Measurements from ENCODE around the gene ALDH1L1.

The ALDH1L1 gene

GRCh38 chr3:126117786-126118185 is 62.6 kb downstream of the ALDH1L1 start:
- DNase-seq, result no peak

DNA sequence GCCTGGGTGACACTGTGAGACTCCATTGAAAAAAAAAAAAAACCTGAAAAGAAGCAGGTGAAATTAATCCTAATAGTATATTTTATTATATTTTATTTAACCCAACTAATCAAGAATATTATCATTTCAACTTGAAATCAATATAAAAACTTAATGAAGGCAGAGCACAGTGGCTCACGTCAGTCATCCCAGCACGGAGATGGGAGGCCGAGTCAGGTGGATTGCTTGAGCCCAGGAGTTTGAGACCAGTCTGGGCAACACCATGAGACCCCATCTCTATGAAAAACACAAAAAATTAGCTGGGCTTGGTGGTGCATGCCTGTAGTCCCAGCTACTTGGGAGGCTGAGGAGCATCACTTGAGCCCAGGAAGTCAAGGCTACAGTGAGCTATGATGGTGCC is 63.2 kb downstream of the ALDH1L1 start:
- DNase-seq, result no peak

GRCh38 chr3:126116526-126116925 is 63.9 kb downstream of the ALDH1L1 start:
- no peak for DNase-seq

DNA sequence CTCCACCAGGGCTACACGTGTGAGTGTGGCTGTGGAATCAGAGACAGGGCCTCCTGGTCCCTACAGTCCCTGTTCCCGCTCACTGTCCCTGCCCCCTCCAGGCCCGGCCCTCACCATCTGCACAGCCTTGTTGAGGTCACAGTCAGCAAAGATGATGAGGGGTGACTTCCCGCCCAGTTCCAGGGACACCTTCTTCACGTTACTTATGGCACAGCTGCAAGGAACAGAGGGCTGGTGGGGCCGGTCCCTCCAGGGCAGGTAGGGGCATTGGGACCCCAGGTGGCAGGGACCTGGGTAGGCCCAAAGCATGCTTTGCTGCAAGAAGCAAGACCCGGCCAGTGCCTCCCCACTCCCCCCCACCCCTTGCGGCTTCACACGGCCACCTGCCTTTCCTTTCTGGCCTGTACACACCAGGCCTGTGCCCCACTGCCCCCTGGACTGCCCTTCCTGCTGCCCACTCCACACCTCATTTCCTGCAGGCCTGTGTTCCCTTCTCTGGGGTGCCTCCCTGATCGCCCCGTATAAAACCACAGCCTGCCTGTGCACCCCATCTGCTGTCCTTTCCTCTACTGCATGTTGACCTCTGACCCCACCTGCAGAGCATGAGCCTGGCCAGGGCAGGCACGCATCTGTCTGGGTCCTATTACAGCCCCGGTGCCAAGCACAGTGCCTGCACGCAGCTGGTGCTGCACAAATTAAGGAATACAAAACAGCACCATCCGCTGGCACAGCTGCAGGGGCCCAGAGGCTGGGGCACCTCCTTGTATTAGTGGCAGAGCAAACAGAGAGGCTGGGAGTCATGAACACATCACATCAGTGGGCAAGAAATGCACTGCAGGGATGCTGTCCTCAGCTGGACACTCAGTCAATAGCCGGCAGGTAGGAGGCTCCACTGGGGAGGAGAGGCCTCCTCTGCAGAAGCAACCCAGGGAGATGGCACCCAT is 65.7 kb downstream of the ALDH1L1 start:
- DNase-seq, result no peak

- DNase-seq, result no peak
These were observed 66.5 kb downstream of the ALDH1L1 start for GRCh38 chr3:126113733-126114442.

- DNase-seq, result no peak
These were observed 67.2 kb downstream of the ALDH1L1 start for GRCh38 chr3:126113238-126113555.

DNA sequence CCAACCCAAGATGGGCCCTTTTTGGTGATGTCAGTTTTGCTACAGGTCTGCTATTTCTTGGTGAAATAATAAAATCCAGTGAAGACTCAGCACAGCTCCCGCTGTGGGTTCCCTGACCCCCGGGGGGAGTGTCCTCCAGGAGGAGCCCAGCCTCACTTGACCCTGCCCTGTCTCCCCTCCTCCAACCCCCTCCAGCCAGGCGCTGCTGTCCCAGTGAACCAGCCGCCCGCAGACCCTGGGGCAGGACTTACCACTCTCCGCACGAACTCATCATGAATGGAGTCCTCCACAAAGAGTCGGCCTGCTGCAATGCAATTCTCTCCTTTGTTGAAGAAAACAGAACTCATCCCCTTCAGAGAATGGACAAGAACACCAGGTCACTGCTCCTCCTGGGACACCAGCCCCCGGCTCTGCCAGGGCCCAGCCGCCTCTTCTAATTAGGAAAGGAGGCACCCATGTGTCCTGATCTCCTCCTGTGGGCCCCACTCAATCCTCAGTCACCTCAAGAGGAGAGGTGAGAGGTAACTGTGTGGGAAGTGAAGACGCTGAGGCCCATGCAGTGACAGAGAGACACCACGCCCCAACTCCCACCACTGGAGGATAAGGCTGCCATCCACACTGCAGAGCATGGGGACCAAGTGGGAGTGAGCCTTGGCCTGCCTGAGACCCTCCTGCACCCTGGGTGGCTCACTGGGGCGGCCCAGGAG is 67.7 kb downstream of the ALDH1L1 start:
- no peak for DNase-seq

GRCh38 chr3:126111566-126112475 is 68.6 kb downstream of the ALDH1L1 start:
- no peak for DNase-seq

DNA sequence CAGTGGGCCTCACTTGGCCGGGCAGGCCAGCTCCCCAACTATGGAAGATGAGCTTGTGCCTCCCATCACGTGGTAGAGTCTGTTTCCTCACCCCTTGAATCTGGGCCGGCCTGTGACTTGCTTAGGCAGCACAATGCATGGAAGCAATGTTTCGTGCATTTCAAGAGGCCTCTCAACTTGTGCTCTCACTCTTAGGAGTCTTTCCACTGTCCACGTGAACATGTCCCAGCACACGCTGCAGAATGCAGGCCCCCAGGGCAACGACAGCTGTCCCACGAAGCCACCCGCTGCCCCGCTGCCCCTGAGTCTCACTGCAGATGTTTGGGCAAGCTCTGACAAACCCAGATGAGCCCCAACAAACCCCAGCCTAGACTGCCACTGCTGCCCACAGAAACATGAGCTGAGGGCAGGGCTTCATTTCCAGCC is 69.2 kb downstream of the ALDH1L1 start:
- DNase-seq, result no peak

- DNase-seq, result no peak
These were observed 69.8 kb downstream of the ALDH1L1 start for GRCh38 chr3:126110431-126111125.

- DNase-seq, result no peak
These were observed 70.5 kb downstream of the ALDH1L1 start for GRCh38 chr3:126109880-126110235.

DNA sequence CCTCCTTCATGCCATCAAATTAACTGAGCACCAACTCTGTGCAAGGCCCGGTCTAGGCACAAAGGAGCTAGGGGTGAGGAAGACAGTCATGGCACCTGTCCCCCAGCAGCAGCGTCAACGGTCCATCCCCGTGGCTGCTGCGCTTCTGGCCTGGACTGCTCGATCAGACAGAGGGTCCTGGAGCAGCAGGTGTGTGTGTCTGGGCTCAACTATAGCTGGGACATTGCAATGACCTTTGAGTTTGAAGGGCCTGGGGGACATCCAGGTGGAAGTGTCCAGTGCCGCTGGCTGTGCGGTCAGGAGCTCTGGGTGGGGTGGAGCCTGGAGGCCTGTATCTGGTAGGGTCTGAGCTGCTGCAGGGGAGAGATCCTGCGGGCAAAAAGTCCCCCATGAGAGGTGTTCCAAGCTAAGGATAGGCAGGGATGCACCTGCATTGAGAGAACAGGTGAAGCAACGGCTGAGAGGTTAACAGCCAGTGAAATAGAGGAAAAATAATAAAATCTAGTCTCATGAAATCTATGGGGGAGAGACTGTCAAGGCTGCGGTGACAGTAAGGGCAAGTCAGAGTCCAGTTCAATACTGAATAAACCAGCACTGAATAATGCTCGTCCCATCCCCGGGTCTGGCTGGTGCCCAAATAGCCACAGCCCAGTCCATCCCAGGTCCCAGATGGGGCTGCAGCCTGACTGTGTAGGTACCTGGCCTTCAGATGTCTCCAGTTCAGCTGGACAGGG is 71.1 kb downstream of the ALDH1L1 start:
- DNase-seq, result no peak

DNA sequence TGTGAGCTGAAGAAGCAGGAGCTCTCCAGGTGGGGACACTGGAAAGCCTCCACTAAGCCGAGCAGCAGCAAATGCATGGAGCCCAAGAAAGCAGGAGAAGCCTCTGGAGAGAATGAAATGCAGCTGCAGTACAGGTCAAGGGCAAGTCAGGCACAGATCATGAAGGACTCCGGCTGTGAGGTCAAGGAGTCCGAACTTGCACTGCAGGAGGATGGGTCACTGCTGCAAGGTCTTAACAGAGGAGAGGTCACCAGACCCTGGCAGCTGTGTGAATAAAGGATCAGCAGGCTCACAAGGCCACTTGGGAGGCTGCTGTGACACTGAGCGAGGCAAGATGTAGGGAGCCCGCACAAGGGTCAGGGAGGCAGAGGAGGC is 71.7 kb downstream of the ALDH1L1 start:
- DNase-seq, result no peak

- no peak for DNase-seq
These were observed 72.3 kb downstream of the ALDH1L1 start for GRCh38 chr3:126107957-126108675.

DNA sequence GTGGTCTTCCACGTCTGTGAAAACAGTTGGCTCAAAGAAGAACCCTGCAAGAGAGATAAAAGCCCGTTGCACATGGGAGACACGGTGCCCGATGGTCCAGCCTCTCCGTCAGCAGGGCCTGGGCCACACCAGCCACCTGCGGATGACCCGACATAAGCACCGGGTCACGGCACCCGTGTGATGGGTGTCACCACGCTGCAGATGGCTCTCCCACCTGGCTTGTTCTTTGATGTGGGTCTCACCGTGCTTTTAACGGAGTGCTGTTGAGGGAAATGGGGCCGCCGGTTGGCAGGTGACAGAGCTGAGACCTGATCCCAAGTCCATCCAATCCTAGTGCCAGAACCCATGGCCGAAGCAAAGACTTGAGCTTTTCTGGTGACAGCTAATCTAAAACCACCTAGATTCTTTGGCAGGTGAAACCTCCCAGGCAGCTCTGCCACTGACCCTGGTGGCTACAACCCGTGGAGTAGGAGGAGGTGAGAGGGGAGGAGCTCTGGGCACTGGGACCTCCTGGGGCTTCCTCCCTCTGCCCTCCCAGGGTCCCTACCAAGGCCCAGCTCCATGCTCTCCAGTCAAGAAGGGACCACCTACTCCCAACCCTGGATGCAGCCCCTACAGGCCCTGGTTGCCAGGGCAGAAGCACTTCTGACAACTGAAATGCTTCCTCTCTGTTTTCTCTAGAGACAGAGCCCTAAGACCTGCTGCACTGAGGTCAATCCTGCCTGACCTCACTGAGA is 73.0 kb downstream of the ALDH1L1 start:
- DNase-seq, result no peak

DNA sequence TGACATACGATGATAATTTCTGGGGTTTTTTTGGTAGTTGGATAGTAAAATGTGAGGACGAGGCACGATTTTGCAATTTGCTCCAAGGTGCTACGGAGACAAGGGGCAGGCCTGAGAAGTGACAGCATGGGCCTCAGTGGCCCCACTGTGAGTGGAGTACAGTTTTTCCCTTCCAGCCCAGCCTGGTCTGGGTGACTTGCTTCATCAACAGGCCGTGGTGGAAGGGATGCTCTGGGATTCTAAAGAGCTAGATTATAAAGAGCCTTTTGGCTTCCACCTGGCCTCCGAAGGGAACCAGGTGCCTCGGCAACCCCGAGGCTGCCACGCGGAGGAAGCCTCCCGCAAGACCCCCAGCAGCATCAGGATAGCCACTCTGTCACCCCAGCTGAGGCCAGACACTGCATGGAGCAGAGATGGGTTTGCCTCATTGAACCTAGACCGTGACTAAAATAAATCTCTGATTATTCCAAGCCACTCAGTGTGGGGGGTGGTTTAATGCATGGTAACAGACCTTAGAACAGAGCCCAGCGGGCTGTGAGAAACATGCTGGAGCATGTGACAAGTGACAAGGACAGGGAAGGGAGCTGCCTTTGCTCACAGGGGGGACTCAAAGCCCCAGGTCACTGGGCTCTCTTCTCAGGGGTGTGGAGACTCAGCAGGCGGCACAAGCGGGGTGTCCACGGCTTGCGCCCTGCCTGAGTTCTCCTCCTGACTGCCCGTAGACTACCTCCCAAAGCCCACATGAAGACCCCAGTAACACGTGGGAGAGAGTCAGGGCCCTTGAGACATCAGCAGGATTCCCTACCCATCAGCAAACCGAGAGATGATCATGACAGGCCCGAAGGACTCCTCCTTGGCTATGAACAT is 73.8 kb downstream of the ALDH1L1 start:
- no peak for DNase-seq

DNA sequence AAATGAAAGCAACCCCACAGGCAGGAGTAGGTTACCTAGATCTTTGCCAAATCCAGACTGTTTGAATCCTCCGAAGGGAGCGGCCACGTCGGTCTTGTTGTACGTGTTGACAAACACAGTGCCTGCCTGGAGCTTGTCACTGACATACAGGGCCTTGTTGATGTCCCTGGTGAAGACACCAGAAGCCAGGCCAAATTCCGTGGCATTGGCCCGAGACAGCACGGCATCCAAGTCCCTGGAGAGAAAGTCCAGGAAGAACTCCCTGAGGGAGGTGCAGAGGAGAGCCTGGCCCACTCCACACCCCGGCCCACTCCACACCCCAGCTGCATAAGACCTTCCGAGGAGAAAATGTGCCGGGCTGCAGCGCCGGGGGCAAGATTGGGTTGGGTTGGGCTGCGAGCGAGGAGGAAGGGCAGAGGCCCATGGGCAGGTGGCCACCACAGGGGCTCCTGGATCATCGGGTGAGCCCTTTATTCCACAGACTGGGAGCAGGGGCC is 74.6 kb downstream of the ALDH1L1 start:
- no peak for DNase-seq

DNA sequence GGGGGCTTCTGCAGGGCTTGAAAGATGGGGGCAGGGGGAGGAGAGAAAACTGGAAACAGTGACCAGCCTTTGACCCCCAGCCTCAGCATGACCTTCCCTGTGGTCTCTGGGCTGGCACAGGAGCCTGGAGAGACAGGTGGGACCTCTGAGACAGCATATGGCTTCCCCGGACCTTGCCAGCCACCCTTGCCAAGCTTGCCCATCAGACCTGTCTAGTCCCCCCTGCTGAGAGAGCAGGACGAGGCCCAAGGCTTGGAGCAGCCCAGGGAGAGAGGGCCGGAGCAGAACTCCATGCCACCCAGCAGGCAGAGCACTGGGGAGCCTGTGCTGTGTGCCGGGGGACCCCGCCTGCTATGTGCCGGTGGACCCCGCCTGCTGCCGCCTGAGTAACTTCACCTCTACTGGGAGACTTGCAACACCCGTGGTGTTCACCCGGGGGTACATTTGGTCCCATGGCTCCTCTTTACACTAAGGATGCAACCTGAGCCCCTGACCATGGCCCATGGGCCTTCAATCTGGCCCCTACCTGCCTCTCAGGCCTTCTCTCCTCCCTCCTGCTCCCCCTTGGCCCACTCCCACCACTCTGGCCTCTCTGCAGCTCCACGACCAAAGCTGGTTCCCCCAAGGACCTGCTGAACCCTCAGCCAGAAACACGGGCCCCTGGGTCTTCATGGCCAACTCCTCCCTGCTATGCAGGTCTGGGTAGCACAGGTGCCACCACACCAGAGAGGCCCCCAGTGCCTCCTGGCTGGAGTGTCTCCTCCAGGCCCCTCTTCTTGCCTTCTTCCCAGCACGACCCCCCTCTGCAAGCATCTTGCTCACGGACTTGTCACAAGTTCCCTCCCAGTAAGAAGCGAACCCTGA is 75.4 kb downstream of the ALDH1L1 start:
- DNase-seq, result no peak
